ENCODE data around the gene ZNF793.

ZNF793 gene

DNA sequence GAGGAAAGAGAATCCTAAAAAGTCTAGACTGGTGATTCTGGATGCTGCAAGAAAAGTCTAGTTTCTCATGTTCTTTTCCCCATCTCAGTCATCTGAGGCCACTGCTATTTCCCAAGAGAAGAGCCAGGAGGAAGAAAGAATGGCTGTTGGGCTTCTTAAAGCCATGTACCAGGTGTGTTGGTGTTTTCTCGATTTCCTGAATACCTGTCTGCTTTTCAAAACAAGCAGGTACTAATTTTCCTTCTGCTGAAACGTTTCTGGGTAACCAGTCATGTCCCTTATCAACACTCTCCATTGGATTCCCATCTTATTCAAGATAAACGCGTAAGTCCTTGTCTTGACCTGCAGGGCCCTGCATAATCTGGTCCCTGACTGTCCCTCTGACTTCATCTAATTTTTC lies 36.5 kb upstream of the ZNF793 start:
- Histone ChIP-seq H2AK5ac (ENCODE audit: low read length) (no peak overlapping the region), H3K9ac (ENCODE audit: low read length) (no peak overlapping the region), H2BK120ac (ENCODE audit: low read depth, low read length) (no peak overlapping the region), H4K8ac (ENCODE audit: low read depth, low read length) (no peak overlapping the region), H3K56ac (ENCODE audit: low read length) (no peak overlapping the region), H2BK5ac (ENCODE audit: low read length) (no peak overlapping the region), H3K27ac (ENCODE audit: low read depth, low read length) (no peak overlapping the region), H3K4me3 (ENCODE audit: low read length) (no peak overlapping the region), H3K36me3 (ENCODE audit: control insufficient read depth, insufficient read depth, low read length) (peaks cover 2% of the 10 kb centered on the region), H3K23ac (ENCODE audit: low read length) (no peak overlapping the region), H3K4me1 (ENCODE audit: control insufficient read depth, low read depth, low read length) (no peaks in the 10 kb centered on the region), H3K18ac (ENCODE audit: low read length) (no peak overlapping the region), H3K4me2 (ENCODE audit: low read length) (no peak overlapping the region), H3K79me2 (ENCODE audit: control insufficient read depth, insufficient read depth, low read length) (no peaks in the 10 kb centered on the region), H3K4ac (ENCODE audit: low read depth, low read length) (no peak overlapping the region), H4K5ac (ENCODE audit: low read length) (no peak overlapping the region), H3K79me1 (ENCODE audit: low read length) (no peaks in the 10 kb centered on the region), H2BK15ac (replicated peaks; ENCODE audit: low read depth) (no peak overlapping the region), H3K27me3 (ENCODE audit: insufficient read depth, low read length, poor library complexity) (no peaks in the 10 kb centered on the region)
- DNase-seq = no peak
- no CpG with 5 or more reads among the region's 4 CpGs for WGBS (ENCODE audit: extremely low coverage, insufficient coverage, low lambda C conversion rate)

DNA sequence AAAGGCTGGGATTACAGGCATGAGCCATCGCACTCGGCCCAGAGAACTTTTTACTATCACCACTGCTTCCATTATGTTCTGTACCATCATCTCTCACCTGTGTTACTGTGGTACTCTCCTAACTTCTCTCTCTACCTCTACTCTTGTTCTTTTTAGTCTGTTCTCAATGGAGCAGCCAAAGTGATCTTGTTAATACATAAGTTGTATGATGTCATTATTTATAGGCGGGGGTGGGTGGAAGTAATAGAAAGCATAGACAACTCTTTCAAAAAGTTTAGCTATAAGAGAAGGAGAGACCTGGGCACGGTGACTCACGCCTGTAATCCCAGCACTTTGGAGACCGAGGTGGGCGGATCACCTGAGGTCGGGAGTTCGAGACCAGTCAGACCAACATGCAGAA lies 34.6 kb upstream of the ZNF793 start:
- Histone ChIP-seq H2AK5ac (ENCODE audit: low read length) (no peak overlapping the region), H3K27me3 (ENCODE audit: insufficient read depth, low read length, poor library complexity) (no peaks in the 10 kb centered on the region), H3K56ac (ENCODE audit: low read length) (no peak overlapping the region), H2BK5ac (ENCODE audit: low read length) (no peak overlapping the region), H3K36me3 (ENCODE audit: control insufficient read depth, insufficient read depth, low read length) (peaks cover 2% of the 10 kb centered on the region), H4K8ac (ENCODE audit: low read depth, low read length) (no peak overlapping the region), H3K27ac (ENCODE audit: low read depth, low read length) (no peak overlapping the region), H2BK120ac (ENCODE audit: low read depth, low read length) (no peak overlapping the region), H4K5ac (ENCODE audit: low read length) (no peak overlapping the region), H2BK15ac (replicated peaks; ENCODE audit: low read depth) (no peak overlapping the region), H3K18ac (ENCODE audit: low read length) (no peak overlapping the region), H3K23ac (ENCODE audit: low read length) (no peak overlapping the region), H3K4me1 (ENCODE audit: control insufficient read depth, low read depth, low read length) (no peaks in the 10 kb centered on the region), H3K9ac (ENCODE audit: low read length) (no peak overlapping the region), H3K4ac (ENCODE audit: low read depth, low read length) (no peak overlapping the region), H3K79me1 (ENCODE audit: low read length) (no peaks in the 10 kb centered on the region), H3K4me3 (ENCODE audit: low read length) (no peak overlapping the region), H3K4me2 (ENCODE audit: low read length) (no peak overlapping the region), H3K79me2 (ENCODE audit: control insufficient read depth, insufficient read depth, low read length) (no peaks in the 10 kb centered on the region)
- DNase-seq = no peak
- no CpG with 5 or more reads among the region's 9 CpGs for WGBS (ENCODE audit: extremely low coverage, insufficient coverage, low lambda C conversion rate)

DNA sequence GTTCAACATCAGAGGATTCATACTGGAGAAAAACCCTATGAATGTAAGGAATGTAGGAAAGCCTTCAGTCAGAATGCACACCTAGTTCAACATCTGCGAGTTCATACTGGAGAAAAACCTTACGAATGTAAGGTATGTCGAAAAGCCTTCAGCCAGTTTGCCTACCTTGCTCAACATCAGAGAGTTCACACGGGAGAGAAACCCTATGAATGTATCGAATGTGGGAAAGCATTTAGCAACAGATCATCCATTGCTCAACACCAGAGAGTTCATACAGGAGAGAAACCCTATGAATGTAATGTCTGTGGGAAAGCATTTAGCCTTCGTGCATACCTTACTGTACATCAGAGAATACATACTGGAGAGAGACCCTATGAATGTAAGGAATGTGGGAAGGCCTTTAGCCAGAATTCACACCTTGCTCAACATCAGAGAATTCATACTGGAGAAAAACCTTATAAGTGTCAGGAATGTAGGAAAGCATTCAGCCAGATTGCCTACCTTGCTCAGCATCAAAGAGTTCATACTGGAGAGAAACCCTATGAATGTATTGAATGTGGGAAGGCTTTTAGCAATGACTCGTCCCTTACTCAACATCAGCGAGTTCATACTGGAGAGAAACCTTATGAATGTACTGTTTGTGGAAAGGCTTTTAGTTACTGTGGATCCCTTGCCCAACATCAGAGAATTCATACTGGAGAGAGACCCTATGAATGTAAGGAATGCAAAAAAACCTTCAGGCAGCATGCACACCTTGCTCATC lies 22.2 kb upstream of the ZNF793 start:
- WGBS (ENCODE audit: extremely low coverage, insufficient coverage, low lambda C conversion rate) = no CpG with 5 or more reads among the region's 8 CpGs
- Histone ChIP-seq H3K18ac (ENCODE audit: low read length) (no peak overlapping the region), H3K4me1 (ENCODE audit: control insufficient read depth, low read depth, low read length) (no peaks in the 10 kb centered on the region), H3K4me2 (ENCODE audit: low read length) (no peak overlapping the region), H3K36me3 (ENCODE audit: control insufficient read depth, insufficient read depth, low read length) (peaks cover 1% of the 10 kb centered on the region), H3K79me2 (ENCODE audit: control insufficient read depth, insufficient read depth, low read length) (no peaks in the 10 kb centered on the region), H2BK120ac (ENCODE audit: low read depth, low read length) (no peak overlapping the region), H3K56ac (ENCODE audit: low read length) (no peak overlapping the region), H3K4me3 (ENCODE audit: low read length) (peak overlapping the region; percentile 26), H4K5ac (ENCODE audit: low read length) (no peak overlapping the region), H2BK15ac (replicated peaks; ENCODE audit: low read depth) (no peak overlapping the region), H3K23ac (ENCODE audit: low read length) (no peak overlapping the region), H3K4ac (ENCODE audit: low read depth, low read length) (no peak overlapping the region), H2BK5ac (ENCODE audit: low read length) (no peak overlapping the region), H3K79me1 (ENCODE audit: low read length) (no peaks in the 10 kb centered on the region), H4K8ac (ENCODE audit: low read depth, low read length) (no peak overlapping the region), H3K27me3 (ENCODE audit: insufficient read depth, low read length, poor library complexity) (no peaks in the 10 kb centered on the region), H2AK5ac (ENCODE audit: low read length) (no peak overlapping the region), H3K9ac (ENCODE audit: low read length) (no peak overlapping the region), H3K27ac (ENCODE audit: low read depth, low read length) (no peak overlapping the region)
- DNase-seq = peak; percentile 26

DNA sequence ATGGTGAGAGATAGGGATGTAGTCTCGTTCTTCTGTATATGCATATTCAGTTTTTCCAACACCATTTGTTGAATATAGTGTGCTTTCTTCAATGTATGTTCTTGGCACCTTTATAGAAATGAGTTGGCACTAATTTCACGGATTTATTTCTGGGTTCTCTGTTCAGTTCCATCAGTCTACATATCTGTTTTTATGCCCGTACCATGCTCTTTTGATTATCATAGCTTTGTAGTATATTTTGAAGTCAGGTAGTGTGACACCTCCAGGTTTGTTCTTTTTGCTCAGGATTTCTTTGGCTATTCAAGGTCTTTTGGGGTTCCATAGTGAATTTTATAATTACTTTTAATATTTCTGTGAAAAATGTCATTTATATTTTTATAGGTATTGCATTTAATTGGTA lies 14.5 kb upstream of the ZNF793 start:
- H4K5ac ChIP-seq (ENCODE audit: low read length) = no peak overlapping the region
- H2AK5ac ChIP-seq (ENCODE audit: low read length) = no peak overlapping the region
- H3K4me1 ChIP-seq (ENCODE audit: control insufficient read depth, low read depth, low read length) = no peaks in the 10 kb centered on the region
- H3K4me2 ChIP-seq (ENCODE audit: low read length) = no peak overlapping the region
- no peaks in the 10 kb centered on the region for H3K79me2 ChIP-seq (ENCODE audit: control insufficient read depth, insufficient read depth, low read length)
- H2BK5ac ChIP-seq (ENCODE audit: low read length) = no peak overlapping the region
- H3K56ac ChIP-seq (ENCODE audit: low read length) = no peak overlapping the region
- no CpG with 5 or more reads among the region's 3 CpGs for WGBS (ENCODE audit: extremely low coverage, insufficient coverage, low lambda C conversion rate)
- no peak overlapping the region for H4K8ac ChIP-seq (ENCODE audit: low read depth, low read length)
- H3K23ac ChIP-seq (ENCODE audit: low read length) = no peak overlapping the region
- H2BK15ac ChIP-seq (replicated peaks; ENCODE audit: low read depth) = no peak overlapping the region
- no peaks in the 10 kb centered on the region for H3K27me3 ChIP-seq (ENCODE audit: insufficient read depth, low read length, poor library complexity)
- no peaks in the 10 kb centered on the region for H3K36me3 ChIP-seq (ENCODE audit: control insufficient read depth, insufficient read depth, low read length)
- no peak overlapping the region for H3K4me3 ChIP-seq (ENCODE audit: low read length)
- H2BK120ac ChIP-seq (ENCODE audit: low read depth, low read length) = no peak overlapping the region
- no peak overlapping the region for H3K4ac ChIP-seq (ENCODE audit: low read depth, low read length)
- no peak for DNase-seq
- H3K9ac ChIP-seq (ENCODE audit: low read length) = no peak overlapping the region
- no peaks in the 10 kb centered on the region for H3K79me1 ChIP-seq (ENCODE audit: low read length)
- no peak overlapping the region for H3K18ac ChIP-seq (ENCODE audit: low read length)
- H3K27ac ChIP-seq (ENCODE audit: low read depth, low read length) = no peak overlapping the region

DNA sequence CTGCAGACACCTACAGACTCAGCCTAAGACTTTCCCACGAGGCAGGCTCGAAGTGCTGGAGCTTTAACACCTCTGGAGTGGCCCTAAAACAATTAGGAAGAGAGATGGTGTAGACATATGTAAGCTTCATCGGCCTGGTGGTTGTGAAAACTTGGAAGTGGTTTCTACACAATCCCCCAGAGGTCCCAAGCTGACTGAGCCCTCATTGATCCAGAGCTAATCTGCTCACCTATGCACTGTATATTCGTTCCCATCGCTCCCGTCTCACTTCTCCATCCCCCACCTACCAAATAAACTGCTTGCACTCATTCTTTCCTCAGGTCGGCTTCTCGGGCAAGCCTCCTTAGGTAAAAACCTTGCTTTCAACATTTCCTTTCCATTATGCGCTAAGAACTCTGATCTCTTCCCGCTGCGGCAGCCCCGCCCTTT lies 767 bp upstream of the ZNF793 start:
- H3K4me1 ChIP-seq (ENCODE audit: control insufficient read depth, low read depth, low read length) = peaks cover 5% of the 10 kb centered on the region
- no peak overlapping the region for H3K27ac ChIP-seq (ENCODE audit: low read depth, low read length)
- peaks cover 9% of the 10 kb centered on the region for H3K79me1 ChIP-seq (ENCODE audit: low read length)
- no peak overlapping the region for H2BK15ac ChIP-seq (replicated peaks; ENCODE audit: low read depth)
- peaks cover 5% of the 10 kb centered on the region for H3K79me2 ChIP-seq (ENCODE audit: control insufficient read depth, insufficient read depth, low read length)
- no peak overlapping the region for H2BK5ac ChIP-seq (ENCODE audit: low read length)
- peak overlapping the region; percentile 98 for H3K9ac ChIP-seq (ENCODE audit: low read length)
- H3K4me2 ChIP-seq (ENCODE audit: low read length) = peak overlapping the region; percentile 63
- H3K27me3 ChIP-seq (ENCODE audit: insufficient read depth, low read length, poor library complexity) = no peaks in the 10 kb centered on the region
- no peak overlapping the region for H2AK5ac ChIP-seq (ENCODE audit: low read length)
- no peak overlapping the region for H2BK120ac ChIP-seq (ENCODE audit: low read depth, low read length)
- H3K56ac ChIP-seq (ENCODE audit: low read length) = peak overlapping the region; percentile 90
- no peak for DNase-seq
- H3K4me3 ChIP-seq (ENCODE audit: low read length) = peak overlapping the region; percentile 86
- no CpG with 5 or more reads among the region's 12 CpGs for WGBS (ENCODE audit: extremely low coverage, insufficient coverage, low lambda C conversion rate)
- H3K4ac ChIP-seq (ENCODE audit: low read depth, low read length) = peak overlapping the region; percentile 77
- no peak overlapping the region for H4K8ac ChIP-seq (ENCODE audit: low read depth, low read length)
- H3K36me3 ChIP-seq (ENCODE audit: control insufficient read depth, insufficient read depth, low read length) = no peaks in the 10 kb centered on the region
- peak overlapping the region; percentile 27 for H4K5ac ChIP-seq (ENCODE audit: low read length)
- H3K23ac ChIP-seq (ENCODE audit: low read length) = peak overlapping the region; percentile 51
- peak overlapping the region; percentile 43 for H3K18ac ChIP-seq (ENCODE audit: low read length)

DNA sequence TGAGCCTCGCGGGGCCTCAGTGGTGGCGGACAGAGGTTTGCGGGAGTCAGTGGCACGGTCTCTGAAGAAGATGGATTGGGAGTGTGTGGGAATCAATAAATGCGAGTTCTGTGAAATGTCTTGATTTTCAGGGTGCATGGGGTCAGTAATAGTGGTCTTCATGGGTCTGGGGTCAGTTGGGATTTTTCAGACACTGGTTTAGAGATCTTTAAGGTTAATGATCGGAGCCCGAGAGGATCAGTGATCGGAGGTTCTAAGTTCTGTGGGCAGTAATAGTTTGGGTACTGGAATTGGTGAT lies 377 bp downstream of the ZNF793 start:
- H3K79me1 ChIP-seq (ENCODE audit: low read length) = peaks cover 9% of the 10 kb centered on the region
- no CpG with 5 or more reads among the region's 9 CpGs for WGBS (ENCODE audit: extremely low coverage, insufficient coverage, low lambda C conversion rate)
- H3K4ac ChIP-seq (ENCODE audit: low read depth, low read length) = no peak overlapping the region

More for the DNA sequence above, 377 bp downstream of the ZNF793 start:
- H2BK15ac ChIP-seq (replicated peaks; ENCODE audit: low read depth) = no peak overlapping the region
- H4K8ac ChIP-seq (ENCODE audit: low read depth, low read length) = no peak overlapping the region
- peak overlapping the region; percentile 88 for H3K27ac ChIP-seq (ENCODE audit: low read depth, low read length)
- peak overlapping the region; percentile 72 for H2BK5ac ChIP-seq (ENCODE audit: low read length)
- H2BK120ac ChIP-seq (ENCODE audit: low read depth, low read length) = no peak overlapping the region
- peak overlapping the region; percentile 98 for H3K9ac ChIP-seq (ENCODE audit: low read length)
- peaks cover 5% of the 10 kb centered on the region for H3K79me2 ChIP-seq (ENCODE audit: control insufficient read depth, insufficient read depth, low read length)
- no peak overlapping the region for H2AK5ac ChIP-seq (ENCODE audit: low read length)
- H3K36me3 ChIP-seq (ENCODE audit: control insufficient read depth, insufficient read depth, low read length) = no peaks in the 10 kb centered on the region
- no peak overlapping the region for H4K5ac ChIP-seq (ENCODE audit: low read length)
- H3K18ac ChIP-seq (ENCODE audit: low read length) = no peak overlapping the region
- peaks cover 5% of the 10 kb centered on the region for H3K4me1 ChIP-seq (ENCODE audit: control insufficient read depth, low read depth, low read length)
- H3K56ac ChIP-seq (ENCODE audit: low read length) = peak overlapping the region; percentile 90
- H3K27me3 ChIP-seq (ENCODE audit: insufficient read depth, low read length, poor library complexity) = no peaks in the 10 kb centered on the region
- DNase-seq = no peak
- peak overlapping the region; percentile 86 for H3K4me3 ChIP-seq (ENCODE audit: low read length)
- H3K23ac ChIP-seq (ENCODE audit: low read length) = no peak overlapping the region
- H3K4me2 ChIP-seq (ENCODE audit: low read length) = peak overlapping the region; percentile 63

Measured in mesendoderm (in vitro differentiated cells).